Measurements from ENCODE around the gene PPP3CA.
"Not testable (repeated sequence)": the region's sequence is repeated elsewhere in the genome, so short reads cannot be mapped to it uniquely, and the experiment has no call there.

PPP3CA gene

GRCh38 chr4:101037938-101038413 lies 309.4 kb downstream of the PPP3CA start:
- no peak for DNase-seq

- DNase-seq: no peak
These were observed 310.1 kb downstream of the PPP3CA start for GRCh38 chr4:101037249-101037648.

- DNase-seq: no peak
These were observed 311.8 kb downstream of the PPP3CA start for GRCh38 chr4:101035487-101035886.

GRCh38 chr4:101033986-101034385 lies 313.3 kb downstream of the PPP3CA start:
- DNase-seq: no peak

GRCh38 chr4:101032541-101032940 lies 314.8 kb downstream of the PPP3CA start:
- DNase-seq: no peak

GRCh38 chr4:101031971-101032370 lies 315.4 kb downstream of the PPP3CA start:
- no peak for DNase-seq

- no peak for DNase-seq
These were observed 318.4 kb downstream of the PPP3CA start for GRCh38 chr4:101028886-101029285.

- no peak for DNase-seq
These were observed 319.6 kb downstream of the PPP3CA start for GRCh38 chr4:101027721-101028120.

GRCh38 chr4:101025755-101026154 lies 321.6 kb downstream of the PPP3CA start:
- no peak for DNase-seq

- no peak for DNase-seq
These were observed 324.9 kb downstream of the PPP3CA start for GRCh38 chr4:101022151-101023024.

GRCh38 chr4:101020956-101021355 lies 326.4 kb downstream of the PPP3CA start:
- no peak for DNase-seq

GRCh38 chr4:101019941-101020401 lies 327.4 kb downstream of the PPP3CA start:
- DNase-seq: no peak

GRCh38 chr4:101019313-101019712 lies 328.0 kb downstream of the PPP3CA start:
- no peak for DNase-seq

GRCh38 chr4:101018836-101019235 lies 328.5 kb downstream of the PPP3CA start:
- no peak for DNase-seq

GRCh38 chr4:101014417-101014816 lies 332.9 kb downstream of the PPP3CA start:
- no peak for DNase-seq

GRCh38 chr4:101010987-101011386 lies 336.3 kb downstream of the PPP3CA start:
- no peak for DNase-seq

- no peak for DNase-seq
These were observed 337.9 kb downstream of the PPP3CA start for GRCh38 chr4:101009471-101009870.

GRCh38 chr4:101008503-101008902 lies 338.8 kb downstream of the PPP3CA start:
- no peak for DNase-seq

- DNase-seq: no peak
These were observed 341.7 kb downstream of the PPP3CA start for GRCh38 chr4:101005659-101006058.

GRCh38 chr4:101000496-101000895 lies 346.8 kb downstream of the PPP3CA start:
- DNase-seq: no peak

- no peak for DNase-seq
These were observed 351.7 kb downstream of the PPP3CA start for GRCh38 chr4:100995671-100996070.

GRCh38 chr4:100995002-100995401 lies 352.3 kb downstream of the PPP3CA start:
- not testable (repeated sequence) for DNase-seq

GRCh38 chr4:100991332-100992069 lies 355.8 kb downstream of the PPP3CA start:
- DNase-seq: not testable (repeated sequence)

GRCh38 chr4:100989401-100989800 lies 357.9 kb downstream of the PPP3CA start:
- DNase-seq: no peak
